ENCODE measurements around the gene SLC25A24. TPM values are rescaled to one million over a fixed set of nuclear protein-coding genes. Genes with fewer than 3 reads are reported as not detected.

The SLC25A24 gene
- total RNA-seq (2022; extraction: Qiagen RNA extraction; ENCODE audit: low read depth) = 13.6 to 31.3 TPM (median 29.8 TPM) in 5 replicates

GRCh38 chr1:108199781-108200686, at the start of gene SLC25A24:
Gene SLC25A24, minus strand, starts transcription at chr1:108200343. Its CDS starts 205 bp downstream, at chr1:108200138.

DNA sequence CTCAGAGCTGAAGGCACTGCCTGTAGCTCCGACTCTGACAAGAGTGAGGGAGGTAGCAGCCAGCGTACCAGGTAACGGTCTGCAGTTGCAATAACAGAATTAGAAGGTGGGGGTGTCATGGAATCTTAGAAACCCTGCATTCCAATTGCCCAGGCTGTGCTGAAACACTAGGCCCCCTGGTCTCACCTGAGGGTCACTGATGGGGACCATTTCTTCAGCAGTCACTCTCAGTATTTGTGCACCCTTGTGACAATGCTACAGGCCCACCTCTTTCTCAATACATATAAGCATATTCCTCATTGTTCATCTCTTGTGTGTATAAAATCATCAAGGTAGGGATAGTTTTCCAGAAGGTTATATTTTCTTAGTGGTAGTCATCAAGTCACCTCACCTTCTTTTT, 43.8 kb upstream of the SLC25A24 start, which contains the start of gene NBPF4:
NBPF4 (minus strand) TSS at position 101 of the 400 bp plus-strand sequence. CDS start 315 bp downstream, outside the sequence.

Other genes starting within 250 kb of the SLC25A24 start
- 0.84 to 2.2 TPM (median 1.2 TPM) in 5 replicates for gene VAV3, start 235.2 kb downstream of the SLC25A24 start, total RNA-seq (2022; extraction: Qiagen RNA extraction; ENCODE audit: low read depth)
- 0.08 to 0.14 TPM (median 0.13 TPM) in 4 of 5 replicates, not detected in the other for gene NBPF4, start 43.7 kb upstream of the SLC25A24 start, total RNA-seq (2022; extraction: Qiagen RNA extraction; ENCODE audit: low read depth)
- gene NBPF6, start 250.0 kb upstream of the SLC25A24 start, total RNA-seq (2022; extraction: Qiagen RNA extraction; ENCODE audit: low read depth) = 0.26 TPM in 1 of 5 replicates, not detected in the others

All from A549 treated with ZK216348 at 1 μM for 4 hours (cell line).